ENCODE measurements around the gene VIPAS39.

VIPAS39 gene

GRCh38 chr14:77488558-77488957, 31.2 kb upstream of the VIPAS39 start:
- Histone ChIP-seq H3K4me1 (no peaks in the 10 kb centered on the region), H3K9me3 (no peaks in the 10 kb centered on the region), H3K36me3 (no peaks in the 10 kb centered on the region), H3K27me3 (no peaks in the 10 kb centered on the region), H3K4me3 (no peak overlapping the region), H3K27ac (no peak overlapping the region)
- intact Hi-C loops (cut with DNase I; ENCODE audit: low total_unique reads), result no loop called here
- no peak for TF ChIP-seq CTCF (IDR thresholded peaks at IDR 0.05)
- DNase-seq, result no peak

- Histone ChIP-seq H3K4me1 (no peaks in the 10 kb centered on the region), H3K27ac (no peak overlapping the region), H3K9me3 (no peaks in the 10 kb centered on the region), H3K4me3 (no peak overlapping the region), H3K27me3 (no peaks in the 10 kb centered on the region), H3K36me3 (no peaks in the 10 kb centered on the region)
- no peak for TF ChIP-seq CTCF (IDR thresholded peaks at IDR 0.05)
- intact Hi-C loops (cut with DNase I; ENCODE audit: low total_unique reads), result no loop called here
- DNase-seq, result no peak
Measured at GRCh38 chr14:77485901-77486678, 28.7 kb upstream of the VIPAS39 start.

- Histone ChIP-seq H3K4me1 (no peaks in the 10 kb centered on the region), H3K27me3 (no peaks in the 10 kb centered on the region), H3K4me3 (no peak overlapping the region), H3K27ac (no peak overlapping the region), H3K36me3 (no peaks in the 10 kb centered on the region), H3K9me3 (no peaks in the 10 kb centered on the region)
- intact Hi-C loops (cut with DNase I; ENCODE audit: low total_unique reads), result no loop called here
- TF ChIP-seq CTCF (IDR thresholded peaks at IDR 0.05), result no peak
- peak in 1 of 2 donors; percentile 20 for DNase-seq
Measured at GRCh38 chr14:77485256-77485655, 27.9 kb upstream of the VIPAS39 start.

- Histone ChIP-seq H3K36me3 (no peaks in the 10 kb centered on the region), H3K9me3 (no peaks in the 10 kb centered on the region), H3K4me3 (no peak overlapping the region), H3K4me1 (no peaks in the 10 kb centered on the region), H3K27ac (no peak overlapping the region), H3K27me3 (no peaks in the 10 kb centered on the region)
- intact Hi-C loops (cut with DNase I; ENCODE audit: low total_unique reads), result no loop called here
- no peak for DNase-seq
- TF ChIP-seq CTCF (IDR thresholded peaks at IDR 0.05), result no peak
Measured at GRCh38 chr14:77482422-77482821, 25.0 kb upstream of the VIPAS39 start.

GRCh38 chr14:77478796-77479195, 21.4 kb upstream of the VIPAS39 start:
- H3K9me3 ChIP-seq, result no peaks in the 10 kb centered on the region
- intact Hi-C loops (cut with DNase I; ENCODE audit: low total_unique reads), result no loop called here
- no peak overlapping the region for H3K27ac ChIP-seq
- TF ChIP-seq CTCF (IDR thresholded peaks at IDR 0.05), result no peak
- no peaks in the 10 kb centered on the region for H3K4me1 ChIP-seq
- DNase-seq, result no peak
- H3K27me3 ChIP-seq, result no peaks in the 10 kb centered on the region
- H3K36me3 ChIP-seq, result no peaks in the 10 kb centered on the region
- H3K4me3 ChIP-seq, result no peak overlapping the region
